ENCODE measurements around the gene CDH4. TPM values are rescaled to one million over a fixed set of nuclear protein-coding genes. Genes with fewer than 3 reads are reported as not detected.

CDH4 gene
- total and polyA plus RNA-seq, 2 of the 4 experiments (the other 2 are of a cell fraction), result 1.6 to 3.5 TPM

DNA sequence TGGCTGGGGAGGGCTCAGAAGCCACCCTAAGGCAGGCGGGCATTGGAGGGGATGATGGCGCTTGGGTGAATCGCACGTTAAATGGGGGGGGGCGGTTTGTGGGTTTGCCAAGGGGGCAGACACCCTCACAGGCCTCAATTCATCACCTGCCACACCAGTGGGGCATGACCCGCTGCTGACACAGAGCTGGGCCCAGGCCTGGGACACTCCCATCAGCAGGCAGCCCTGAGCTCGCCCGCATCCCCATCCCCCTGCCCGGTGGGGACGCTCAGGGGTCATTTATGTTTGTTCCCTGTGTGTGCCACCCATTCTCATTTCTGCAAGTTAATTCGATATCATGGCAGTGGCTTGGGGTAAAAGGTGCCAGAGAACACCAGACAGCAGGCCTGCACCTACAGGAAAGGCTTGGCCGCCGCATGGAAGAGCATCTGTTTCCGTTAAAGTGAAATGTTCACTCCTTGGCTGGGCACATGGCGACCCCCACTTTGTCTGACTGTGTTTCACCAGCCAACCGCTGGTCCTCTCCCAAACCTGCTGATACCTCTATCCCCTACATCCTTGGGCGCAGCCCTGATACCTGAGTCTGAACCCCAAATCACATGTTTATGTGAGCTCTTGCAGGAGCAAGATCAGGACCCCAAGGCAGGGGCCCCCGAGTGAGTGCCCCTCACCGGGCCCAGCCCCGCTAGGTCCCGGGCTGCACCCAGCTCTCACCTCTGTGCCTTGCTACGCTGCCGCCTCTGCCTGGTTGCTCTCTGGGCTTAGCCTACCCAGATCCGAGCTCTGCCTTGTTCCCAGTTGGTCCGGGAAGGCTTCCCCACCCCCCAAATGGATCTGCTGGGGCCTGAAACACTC, 564.8 kb downstream of the CDH4 start (continued):
- TF ChIP-seq RFX5 (IDR thresholded peaks at IDR 0.05; ENCODE audit: low read depth, low read length), result no peak

DNA sequence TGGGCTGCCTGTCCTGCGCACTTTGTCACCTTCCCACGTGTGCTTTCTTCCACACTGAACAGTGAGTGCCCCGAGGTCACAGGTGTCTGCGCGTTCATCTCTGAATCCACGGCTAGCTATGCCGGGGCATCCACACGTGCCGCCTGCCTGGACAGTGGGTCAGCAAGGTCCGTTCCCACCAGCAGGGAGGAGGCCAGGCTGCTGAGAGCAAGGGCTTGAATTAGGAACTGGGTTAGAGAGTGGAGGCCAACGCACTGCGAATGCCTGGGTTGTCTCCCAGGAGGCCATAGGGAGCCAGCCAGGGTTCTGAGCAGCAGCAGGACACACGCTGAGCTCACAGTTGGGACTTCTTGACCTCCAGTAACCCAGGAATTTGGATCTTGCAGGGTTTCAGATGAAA, 565.5 kb downstream of the CDH4 start:
- no peak for ATAC-seq (ENCODE audit: low read depth)
- CTCF ChIA-PET, result no interaction called here
- TF ChIP-seq, protein P1, sequence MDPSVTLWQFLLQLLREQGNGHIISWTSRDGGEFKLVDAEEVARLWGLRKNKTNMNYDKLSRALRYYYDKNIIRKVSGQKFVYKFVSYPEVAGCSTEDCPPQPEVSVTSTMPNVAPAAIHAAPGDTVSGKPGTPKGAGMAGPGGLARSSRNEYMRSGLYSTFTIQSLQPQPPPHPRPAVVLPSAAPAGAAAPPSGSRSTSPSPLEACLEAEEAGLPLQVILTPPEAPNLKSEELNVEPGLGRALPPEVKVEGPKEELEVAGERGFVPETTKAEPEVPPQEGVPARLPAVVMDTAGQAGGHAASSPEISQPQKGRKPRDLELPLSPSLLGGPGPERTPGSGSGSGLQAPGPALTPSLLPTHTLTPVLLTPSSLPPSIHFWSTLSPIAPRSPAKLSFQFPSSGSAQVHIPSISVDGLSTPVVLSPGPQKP (IDR thresholded peaks at IDR 0.05; ENCODE audit: borderline replicate concordance, low read depth, low read length), result no peak
- TF ChIP-seq CHD1 (IDR thresholded peaks at IDR 0.05; ENCODE audit: low read depth, low read length) (no peak), POLR2A (IDR thresholded peaks at IDR 0.05; ENCODE audit: low read depth, low read length) (no peak), FOS (IDR thresholded peaks at IDR 0.05; ENCODE audit: low read depth, low read length) (no peak), MAZ (IDR thresholded peaks at IDR 0.05; ENCODE audit: borderline replicate concordance, low read depth, low read length) (no peak), NFE2L2 (IDR thresholded peaks at IDR 0.05; ENCODE audit: low read depth, low read length) (no peak), RFX5 (IDR thresholded peaks at IDR 0.05; ENCODE audit: low read depth, low read length) (no peak), SMC3 (IDR thresholded peaks at IDR 0.05; ENCODE audit: low read depth, low read length) (no peak), RCOR1 (IDR thresholded peaks at IDR 0.05; ENCODE audit: insufficient replicate concordance, low read length) (no peak), CEBPB (IDR thresholded peaks at IDR 0.05; ENCODE audit: low read depth, low read length) (no peak), BHLHE40 (IDR thresholded peaks at IDR 0.05; ENCODE audit: low read depth, low read length) (no peak)
- TF ChIP-seq, protein P2, sequence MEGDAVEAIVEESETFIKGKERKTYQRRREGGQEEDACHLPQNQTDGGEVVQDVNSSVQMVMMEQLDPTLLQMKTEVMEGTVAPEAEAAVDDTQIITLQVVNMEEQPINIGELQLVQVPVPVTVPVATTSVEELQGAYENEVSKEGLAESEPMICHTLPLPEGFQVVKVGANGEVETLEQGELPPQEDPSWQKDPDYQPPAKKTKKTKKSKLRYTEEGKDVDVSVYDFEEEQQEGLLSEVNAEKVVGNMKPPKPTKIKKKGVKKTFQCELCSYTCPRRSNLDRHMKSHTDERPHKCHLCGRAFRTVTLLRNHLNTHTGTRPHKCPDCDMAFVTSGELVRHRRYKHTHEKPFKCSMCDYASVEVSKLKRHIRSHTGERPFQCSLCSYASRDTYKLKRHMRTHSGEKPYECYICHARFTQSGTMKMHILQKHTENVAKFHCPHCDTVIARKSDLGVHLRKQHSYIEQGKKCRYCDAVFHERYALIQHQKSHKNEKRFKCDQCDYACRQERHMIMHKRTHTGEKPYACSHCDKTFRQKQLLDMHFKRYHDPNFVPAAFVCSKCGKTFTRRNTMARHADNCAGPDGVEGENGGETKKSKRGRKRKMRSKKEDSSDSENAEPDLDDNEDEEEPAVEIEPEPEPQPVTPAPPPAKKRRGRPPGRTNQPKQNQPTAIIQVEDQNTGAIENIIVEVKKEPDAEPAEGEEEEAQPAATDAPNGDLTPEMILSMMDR (conservative IDR thresholded peaks at IDR 0.05; ENCODE audit: low read depth, low read length), result no peak
- TF ChIP-seq, protein P3, sequence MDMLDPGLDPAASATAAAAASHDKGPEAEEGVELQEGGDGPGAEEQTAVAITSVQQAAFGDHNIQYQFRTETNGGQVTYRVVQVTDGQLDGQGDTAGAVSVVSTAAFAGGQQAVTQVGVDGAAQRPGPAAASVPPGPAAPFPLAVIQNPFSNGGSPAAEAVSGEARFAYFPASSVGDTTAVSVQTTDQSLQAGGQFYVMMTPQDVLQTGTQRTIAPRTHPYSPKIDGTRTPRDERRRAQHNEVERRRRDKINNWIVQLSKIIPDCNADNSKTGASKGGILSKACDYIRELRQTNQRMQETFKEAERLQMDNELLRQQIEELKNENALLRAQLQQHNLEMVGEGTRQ (IDR thresholded peaks at IDR 0.05; ENCODE audit: low read depth, low read length), result no peak

More for the DNA sequence above, 565.5 kb downstream of the CDH4 start:
- no TSS peak for BruUV-seq (replicated peaks)
- Histone ChIP-seq H2BK5ac (ENCODE audit: low read depth, low read length, poor library complexity, severe bottlenecking) (no peak overlapping the region), H2BK15ac (ENCODE audit: low read depth, low read length) (no peak overlapping the region), H3K23ac (ENCODE audit: low read depth, low read length) (no peak overlapping the region), H3K4me3 (ENCODE audit: insufficient read depth, low read depth, low read length) (no peak overlapping the region), H2BK120ac (ENCODE audit: low read depth, low read length) (no peak overlapping the region), H2BK20ac (ENCODE audit: low read depth, low read length) (no peak overlapping the region), H3K4me1 (ENCODE audit: control insufficient read depth, insufficient read depth, low read length) (no peaks in the 10 kb centered on the region), H2AFZ (replicated peaks; ENCODE audit: low read length, poor library complexity) (no peak overlapping the region), H2AK5ac (ENCODE audit: low read depth, low read length) (no peak overlapping the region), H3K9me3 (ENCODE audit: control insufficient read depth, insufficient read depth, low read length) (peaks cover 1% of the 10 kb centered on the region; the same call in 1 of the 2 replicates), H2AK9ac (replicated peaks; ENCODE audit: low read depth, low read length, poor library complexity) (no peak overlapping the region), H4K91ac (ENCODE audit: insufficient read depth, low read depth, low read length) (no peak overlapping the region), H3K9me1 (ENCODE audit: insufficient read depth, low read length) (no peaks in the 10 kb centered on the region), H4K20me1 (ENCODE audit: insufficient read depth, low read length) (no peaks in the 10 kb centered on the region), H3K9ac (ENCODE audit: low read depth, low read length) (no peak overlapping the region), H3K18ac (ENCODE audit: low read depth, low read length) (no peak overlapping the region), H3K27ac (ENCODE audit: insufficient read depth, low read length) (no peak overlapping the region), H4K5ac (ENCODE audit: low read depth, low read length) (no peak overlapping the region), H4K8ac (ENCODE audit: low read depth in 2 of 2, low read length in 2 of 2) (no peak overlapping the region), H3K4me2 (ENCODE audit: low read depth, low read length) (no peak overlapping the region), H3K27me3 (ENCODE audit: control insufficient read depth, insufficient read depth, low read length) (peaks cover 2% of the 10 kb centered on the region; the same call in 1 of the 2 replicates), H3K4ac (ENCODE audit: low read depth, low read length) (no peak overlapping the region), H3K14ac (replicated peaks; ENCODE audit: low read depth, low read length) (no peak overlapping the region), H3K56ac (ENCODE audit: extremely low read depth, insufficient read depth, low read length) (no peak overlapping the region), H3K36me3 (ENCODE audit: control insufficient read depth, insufficient read depth, low read length) (no peaks in the 10 kb centered on the region), H3K79me1 (ENCODE audit: low read depth in 1 of 2, low read length in 2 of 2) (no peaks in the 10 kb centered on the region)
- 80% methylated on average over 1 of the region's 13 CpGs; no CpG with 5 or more reads in 1 of the 2 experiments for WGBS, 2 experiments (ENCODE audit: extremely low coverage in 2 of 2, insufficient read length in 1 of 2)
- dilution Hi-C loops (cut with HindIII; ENCODE audit: low sequenced_read_pairs, unreplicated experiment) (no loop called here), in situ Hi-C loops (cut with MboI; ENCODE audit: low sequenced_read_pairs) (no loop called here), intact Hi-C loops (cut with micrococcal nuclease) (no loop called here)
- no peak for DNase-seq
- POLR2A ChIA-PET (ENCODE audit: unreplicated experiment), result no interaction called here

All from IMR-90 (cell line).